IMR-90 (cell line): ENCODE measurements around the gene GSPT1. TPM values are rescaled to one million over a fixed set of nuclear protein-coding genes. Genes with fewer than 3 reads are reported as not detected.
"Not testable (repeated sequence)": the region's sequence is repeated elsewhere in the genome, so short reads cannot be mapped to it uniquely, and the experiment has no call there.

Experiments
- ATAC-seq: fragments of 200-7000 bp; cut with Tn5 transposase; 2 replicates; pipeline ENCODE4 v1.9.1; 2020; ENCODE audit warnings: low read depth, mild to moderate bottlenecking, moderate library complexity
- BruUV-seq: library from RNA; stranded (reverse); fragments of 400-500 nt; replicated peaks from 2 replicates; lab custom pipeline; 2021; lab: Mats Ljungman, UMichigan
- CTCF ChIA-PET: fragments of 300-600 bp; formaldehyde crosslinking; extraction: SDS; loops from one replicate; lab custom pipeline; 2021; ENCODE audit warnings: antibody characterized with exemption; lab: Yijun Ruan, JAX
- POLR2A ChIA-PET: fragments of 300-600 bp; sonication (Branson Sonifier 250); formaldehyde crosslinking; loops from one replicate; lab custom pipeline; 2022; ENCODE audit warnings: antibody characterized with exemption; ENCODE audit not compliant: unreplicated experiment; lab: Charles Lee
- DNase-seq: peaks from one replicate; pipeline ENCODE4 v3.0.0; 2013
- H2AFZ ChIP-seq: replicated peaks from 2 replicates; pipeline ENCODE3; 2013; ENCODE audit warnings: low read length, mild to moderate bottlenecking; ENCODE audit not compliant: poor library complexity
- H2AK5ac ChIP-seq: 2 replicates; pipeline ENCODE4 v1.6.1; 2013; ENCODE audit warnings: low read depth, low read length, inconsistent platforms
- H2AK9ac ChIP-seq: replicated peaks from 2 replicates; pipeline ENCODE3; 2013; ENCODE audit warnings: mild to moderate bottlenecking, low read depth, low read length, moderate library complexity; ENCODE audit not compliant: poor library complexity
- H2BK120ac ChIP-seq: 2 replicates; pipeline ENCODE4 v1.6.1; 2013; ENCODE audit warnings: low read depth, low read length, inconsistent platforms
- H2BK15ac ChIP-seq: 3 replicates; pipeline ENCODE4 v1.6.1; 2013; ENCODE audit warnings: low read depth, low read length, inconsistent platforms
- H2BK20ac ChIP-seq: 2 replicates; pipeline ENCODE4 v1.6.1; 2013; ENCODE audit warnings: low read depth, mild to moderate bottlenecking, inconsistent platforms, low read length, moderate library complexity
- H2BK5ac ChIP-seq: 2 replicates; pipeline ENCODE4 v1.6.1; 2013; ENCODE audit warnings: mild to moderate bottlenecking, low read depth, low read length, inconsistent platforms; ENCODE audit not compliant: poor library complexity, severe bottlenecking
- H3K14ac ChIP-seq: replicated peaks from 2 replicates; pipeline ENCODE4 v1.6.1; 2013; ENCODE audit warnings: low read depth, low read length, inconsistent platforms
- H3K18ac ChIP-seq: 2 replicates; pipeline ENCODE4 v1.6.1; 2013; ENCODE audit warnings: low read depth, low read length, control low read depth
- H3K23ac ChIP-seq: 2 replicates; pipeline ENCODE4 v1.6.1; 2013; ENCODE audit warnings: low read depth, low read length, inconsistent platforms
- H3K27ac ChIP-seq: 2 replicates; pipeline ENCODE4 v1.5.1; 2013; ENCODE audit warnings: mild to moderate bottlenecking, control low read depth, low read length; ENCODE audit not compliant: insufficient read depth
- H3K27me3 ChIP-seq: 2 replicates; pipeline ENCODE4 v1.6.1; 2013; ENCODE audit warnings: low read length; ENCODE audit not compliant: control insufficient read depth, insufficient read depth
- H3K36me3 ChIP-seq: 2 replicates; pipeline ENCODE4 v1.6.1; 2013; ENCODE audit warnings: low read length, mixed read lengths; ENCODE audit not compliant: control insufficient read depth, insufficient read depth
- H3K4ac ChIP-seq: 2 replicates; pipeline ENCODE4 v1.6.1; 2013; ENCODE audit warnings: low read depth, low read length, inconsistent platforms
- H3K4me1 ChIP-seq: 2 replicates; pipeline ENCODE4 v1.6.1; 2013; ENCODE audit warnings: low read length, mixed read lengths; ENCODE audit not compliant: control insufficient read depth, insufficient read depth
- H3K4me2 ChIP-seq: 2 replicates; pipeline ENCODE4 v1.6.1; 2013; ENCODE audit warnings: low read depth, mild to moderate bottlenecking, control low read depth, low read length, moderate library complexity
- H3K4me3 ChIP-seq: 2 replicates; pipeline ENCODE4 v1.5.1; 2013; ENCODE audit warnings: low read depth, mild to moderate bottlenecking, control low read depth, low read length, moderate library complexity; ENCODE audit not compliant: insufficient read depth
- H3K56ac ChIP-seq: 2 replicates; pipeline ENCODE4 v1.6.1; 2013; ENCODE audit warnings: low read length, inconsistent platforms; ENCODE audit not compliant: insufficient read depth; ENCODE audit errors: extremely low read depth
- H3K79me1 ChIP-seq, 2 experiments: 2 replicates each; pipeline ENCODE4 v1.6.1; 2013; ENCODE audit warnings: low read length in 2 of 2, inconsistent platforms in 1 of 2, low read depth in 1 of 2
- H3K9ac ChIP-seq: 2 replicates; pipeline ENCODE4 v1.6.1; 2013; ENCODE audit warnings: low read depth, low read length, control low read depth
- H3K9me1 ChIP-seq: 2 replicates; pipeline ENCODE4 v1.6.1; 2013; ENCODE audit warnings: low read length, inconsistent platforms; ENCODE audit not compliant: insufficient read depth
- H3K9me3 ChIP-seq: 2 replicates; pipeline ENCODE4 v1.6.1; 2013; ENCODE audit warnings: low read length; ENCODE audit not compliant: control insufficient read depth, insufficient read depth
- H4K20me1 ChIP-seq: 2 replicates; pipeline ENCODE4 v1.6.1; 2013; ENCODE audit warnings: low read length, inconsistent platforms; ENCODE audit not compliant: insufficient read depth
- H4K5ac ChIP-seq: 2 replicates; pipeline ENCODE4 v1.6.1; 2013; ENCODE audit warnings: mild to moderate bottlenecking, low read depth, low read length, control low read depth
- H4K8ac ChIP-seq, 2 experiments: 2 replicates each; pipeline ENCODE4 v1.6.1; 2013; ENCODE audit warnings: low read depth in 2 of 2, low read length in 2 of 2, control low read depth in 1 of 2, inconsistent platforms in 1 of 2
- H4K91ac ChIP-seq: 2 replicates; pipeline ENCODE4 v1.6.1; 2013; ENCODE audit warnings: low read depth, low read length, inconsistent platforms; ENCODE audit not compliant: insufficient read depth
- WGBS, 2 experiments: methylation state at CpG; one replicate each; pipeline versions ENCODE4 v1.1.5 to v1.1.7; 2013; ENCODE audit warnings: missing lambda C conversion rate in 2 of 2; ENCODE audit not compliant: insufficient read length in 1 of 2; ENCODE audit errors: extremely low coverage in 2 of 2; 5-methylcytosine and 5-hydroxymethylcytosine counted together
- dilution Hi-C: fragments of 300-500 bp; cut with HindIII; formaldehyde crosslinking; loops from one replicate; pipeline ENCODE4 v1.14.3; 2018; ENCODE audit warnings: low sequenced_read_pairs; ENCODE audit not compliant: unreplicated experiment
- in situ Hi-C: fragments of 300-500 bp; cut with MboI; formaldehyde crosslinking; loops from 3 replicates; pipeline ENCODE4 v1.14.3; 2019; ENCODE audit warnings: low sequenced_read_pairs, inconsistent platforms, mixed read lengths
- intact Hi-C: fragments of 100-400 bp; cut with micrococcal nuclease; formaldehyde crosslinking; loops from 2 replicates; pipeline ENCODE4 v1.10.0; 2022
- polyA plus RNA-seq, 3 experiments: library from polyadenylated mRNA; depleted of rRNA; stranded (reverse); fragments of >200 nt; gene quantifications; 2 replicates each; pipeline ENCODE4 v1.2.3, GENCODE V29; 2012; ENCODE audit warnings: low replicate concordance in 1 of 3
- total RNA-seq: library from RNA; depleted of rRNA; stranded (reverse); fragments of >200 nt; gene quantifications from 2 replicates; pipeline ENCODE4 v1.2.3, GENCODE V29; 2012

The GSPT1 gene
- total and polyA plus RNA-seq, 2 of the 4 experiments (the other 2 are of a cell fraction): 76.3 to 84.8 TPM

GRCh38 chr16:11825520-11826165, 90.1 kb downstream of the GSPT1 start:
- H3K9me1 ChIP-seq, BruUV-seq, H3K23ac ChIP-seq, H3K9me3 ChIP-seq, H3K4me3 ChIP-seq, H2AK9ac ChIP-seq, CTCF ChIA-PET, in situ Hi-C loops, H4K5ac ChIP-seq, H3K79me1 ChIP-seq, H4K91ac ChIP-seq, H3K27me3 ChIP-seq, H3K27ac ChIP-seq, H3K14ac ChIP-seq, H4K20me1 ChIP-seq, H2BK15ac ChIP-seq, DNase-seq, ATAC-seq, H2AK5ac ChIP-seq, H3K36me3 ChIP-seq, H3K4ac ChIP-seq, intact Hi-C loops, H3K4me1 ChIP-seq, H2BK120ac ChIP-seq, dilution Hi-C loops, H3K9ac ChIP-seq, POLR2A ChIA-PET, H3K18ac ChIP-seq, H2BK5ac ChIP-seq, H2BK20ac ChIP-seq, H3K4me2 ChIP-seq, H2AFZ ChIP-seq, H4K8ac ChIP-seq, H3K56ac ChIP-seq: not testable (repeated sequence)
- 87% methylated on average over 4 of the region's 13 CpGs; no CpG with 5 or more reads in 1 of the 2 experiments for WGBS, 2 experiments
